Activated CD4-positive, CD25-positive, alpha-beta regulatory T cell treated with anti-CD3 and anti-CD28 coated beads, Interleukin-2, amount 50 U/mL, for 72 hours (primary cell): ENCODE results near the gene CATSPERD.

Experiments used
- DNase-seq: peaks from one replicate; pipeline ENCODE4 v3.0.0; 2021

Gene CATSPERD

GRCh38 chr19:5719961-5720790 lies at the start of gene CATSPERD, which contains the start of gene LONP1:
TSS of gene CATSPERD (plus strand) at chr19:5720637. CDS start at chr19:5720738, 101 bp downstream.
TSS of gene LONP1 (minus strand) at chr19:5720146. CDS start at chr19:5720132, 14 bp downstream.
- DNase-seq, result peak; percentile 97

- no peak for DNase-seq
These were observed 48.8 kb upstream of the CATSPERD start for GRCh38 chr19:5671600-5671999.

- no peak for DNase-seq
These were observed 47.6 kb upstream of the CATSPERD start for GRCh38 chr19:5672708-5673459.

- DNase-seq, result no peak
These were observed 46.7 kb upstream of the CATSPERD start for GRCh38 chr19:5673752-5674151.

- no peak for DNase-seq
These were observed 45.7 kb upstream of the CATSPERD start for GRCh38 chr19:5674714-5675113.

- DNase-seq, result no peak
These were observed 44.2 kb upstream of the CATSPERD start for GRCh38 chr19:5676105-5676771.

GRCh38 chr19:5676772-5677105 lies 43.7 kb upstream of the CATSPERD start:
- DNase-seq, result no peak

- no peak for DNase-seq
These were observed 43.3 kb upstream of the CATSPERD start for GRCh38 chr19:5677136-5677535.

- DNase-seq, result no peak
These were observed 42.9 kb upstream of the CATSPERD start for GRCh38 chr19:5677580-5677979.

- no peak for DNase-seq
These were observed 42.2 kb upstream of the CATSPERD start for GRCh38 chr19:5678071-5678718.

- DNase-seq, result no peak
These were observed 41.0 kb upstream of the CATSPERD start for GRCh38 chr19:5679289-5680083.

- no peak for DNase-seq
These were observed 40.4 kb upstream of the CATSPERD start for GRCh38 chr19:5680084-5680436.

- peak; percentile 99 for DNase-seq
These were observed 39.7 kb upstream of the CATSPERD start, which contains the start of the genes HSD11B1L and MICOS13 for GRCh38 chr19:5680437-5681368. TSS of gene HSD11B1L (plus strand) at chr19:5681027. CDS start at chr19:5684833, 3,806 bp downstream. TSS of gene MICOS13 (minus strand) at chr19:5680516. CDS start at chr19:5680486, 30 bp downstream.

GRCh38 chr19:5681391-5682106 lies 38.9 kb upstream of the CATSPERD start:
- no peak for DNase-seq

GRCh38 chr19:5682107-5682482 lies 38.3 kb upstream of the CATSPERD start:
- DNase-seq, result no peak

GRCh38 chr19:5683177-5683886 lies 37.1 kb upstream of the CATSPERD start:
- DNase-seq, result no peak

- DNase-seq, result no peak
These were observed 35.6 kb upstream of the CATSPERD start for GRCh38 chr19:5684694-5685430.

GRCh38 chr19:5686326-5686646 lies 34.2 kb upstream of the CATSPERD start:
- DNase-seq, result no peak
